HG02981 (cell line): Measurements from ENCODE around the gene CAST.

Experiments
- ATAC-seq: cut with Tn5 transposase; IDR thresholded peaks from one replicate; pipeline ENCODE4 v1.9.1; 2021; ENCODE audit warnings: mild to moderate bottlenecking, moderate library complexity; ENCODE audit not compliant: unreplicated experiment

Gene CAST

DNA sequence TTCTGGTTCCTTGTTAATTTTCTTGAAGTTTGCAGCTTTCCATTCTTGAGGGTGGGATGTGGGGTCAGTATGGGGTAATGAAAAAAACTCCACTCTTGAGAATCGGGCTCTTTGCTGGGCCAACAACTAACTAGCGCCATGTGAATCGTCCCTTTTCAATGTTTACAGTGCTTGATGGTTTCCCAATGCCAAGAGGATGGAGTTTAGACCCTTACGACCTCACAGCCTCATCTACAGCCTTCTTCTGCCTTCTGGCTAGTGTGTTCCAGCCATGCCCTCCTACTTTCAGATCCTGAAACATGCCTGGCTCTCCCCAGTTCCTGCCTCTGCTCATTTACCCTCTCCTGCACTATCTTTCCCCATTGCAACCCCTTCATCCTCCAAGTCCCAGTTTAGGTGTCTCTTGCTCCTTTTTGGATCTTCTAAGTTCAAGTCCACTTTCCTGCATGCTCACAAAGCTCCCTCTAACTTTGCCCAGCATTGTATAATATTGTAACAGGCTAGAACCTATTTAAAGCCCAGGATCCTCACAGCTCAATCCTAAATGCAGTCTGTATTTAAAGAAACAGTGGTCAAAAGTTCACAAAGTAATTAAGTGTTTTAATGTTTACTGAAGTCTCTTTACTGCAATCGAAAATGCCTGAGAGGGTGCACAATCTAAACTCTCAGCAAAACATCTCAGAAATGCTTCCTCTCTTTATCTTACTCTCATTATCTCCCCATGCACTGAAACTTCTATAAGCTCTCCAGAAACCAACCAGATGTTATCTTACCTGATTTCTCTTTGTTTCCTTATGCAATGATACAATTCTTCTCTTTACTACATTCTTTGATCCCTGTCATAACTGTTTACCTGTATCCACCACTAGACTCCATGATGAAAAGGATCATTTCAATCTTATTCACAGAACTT is 20.6 kb upstream of the CAST start:
- no peak for ATAC-seq

DNA sequence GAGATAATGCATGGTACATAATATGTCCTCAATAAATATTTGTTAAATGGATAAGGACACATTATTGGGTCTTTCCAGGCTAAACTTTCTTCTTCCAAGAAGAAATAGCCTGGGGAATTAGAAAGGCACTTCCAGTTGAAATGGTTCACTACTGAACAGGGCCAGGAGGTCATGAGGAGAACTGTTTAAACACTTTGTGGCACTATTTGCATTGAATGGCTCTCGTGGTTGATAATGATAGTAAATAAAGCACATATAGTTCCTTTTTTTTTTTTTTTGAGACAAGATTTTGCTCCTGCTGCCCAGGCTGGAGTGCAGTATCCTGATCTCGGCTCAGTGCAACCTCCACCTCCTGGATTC is 19.9 kb upstream of the CAST start:
- ATAC-seq: no peak

DNA sequence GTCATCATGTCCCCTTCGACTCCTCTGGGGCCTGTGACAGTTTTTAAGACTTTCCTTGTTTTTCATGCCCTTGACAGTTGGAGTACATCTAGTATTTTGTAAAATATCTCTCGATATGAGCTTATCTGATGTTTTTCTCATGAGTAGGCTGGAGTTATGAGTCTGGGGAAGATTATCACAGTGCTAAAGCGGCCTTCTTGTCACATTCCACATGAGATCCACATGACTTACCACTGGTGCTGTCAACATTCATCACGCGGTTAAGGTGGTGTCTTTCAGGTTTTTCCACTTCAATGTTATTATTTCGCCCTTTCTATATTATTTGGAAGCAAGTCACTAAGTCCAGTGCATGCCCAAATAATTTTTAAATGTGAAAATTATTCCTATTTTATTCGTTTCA is 17.1 kb upstream of the CAST start:
- no peak for ATAC-seq

DNA sequence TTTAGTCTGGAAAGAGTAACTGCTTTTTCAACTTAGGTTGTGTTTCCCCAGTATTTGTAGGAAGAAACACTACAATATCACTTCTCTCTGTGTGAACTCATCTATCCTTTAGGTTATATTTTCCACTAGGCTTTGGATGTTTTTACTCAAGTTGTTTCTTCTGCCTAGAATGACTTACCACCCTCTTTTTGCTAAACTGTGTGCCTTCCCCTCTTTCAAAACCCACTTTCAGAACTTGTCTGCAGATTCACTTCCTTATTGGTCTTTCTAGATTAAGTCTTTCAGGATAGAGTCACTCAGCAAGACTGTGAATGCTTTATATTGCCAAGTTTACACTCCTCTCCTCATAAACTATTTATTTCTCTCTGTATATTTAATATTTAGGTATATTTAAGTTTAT is 14.2 kb upstream of the CAST start:
- ATAC-seq: peak; percentile 62

DNA sequence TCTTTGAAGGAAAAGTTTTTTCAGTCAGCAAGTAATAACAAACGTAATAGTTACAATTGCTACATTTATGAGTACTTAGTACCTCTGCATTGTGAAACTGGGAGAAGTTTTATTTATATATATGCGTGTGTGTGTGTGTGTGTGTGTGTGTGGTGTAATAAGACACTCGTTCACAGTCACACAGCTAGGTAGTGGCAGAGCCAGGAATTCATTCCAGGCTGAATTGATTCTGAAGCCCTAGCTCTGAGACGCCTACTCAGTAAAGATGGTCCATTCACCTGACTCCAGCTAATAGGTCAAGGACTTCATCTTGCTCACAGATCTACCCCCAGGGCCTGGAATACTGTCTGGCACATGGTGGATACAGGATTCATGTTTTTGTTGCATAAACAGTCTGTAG is 13.6 kb upstream of the CAST start:
- ATAC-seq: no peak

DNA sequence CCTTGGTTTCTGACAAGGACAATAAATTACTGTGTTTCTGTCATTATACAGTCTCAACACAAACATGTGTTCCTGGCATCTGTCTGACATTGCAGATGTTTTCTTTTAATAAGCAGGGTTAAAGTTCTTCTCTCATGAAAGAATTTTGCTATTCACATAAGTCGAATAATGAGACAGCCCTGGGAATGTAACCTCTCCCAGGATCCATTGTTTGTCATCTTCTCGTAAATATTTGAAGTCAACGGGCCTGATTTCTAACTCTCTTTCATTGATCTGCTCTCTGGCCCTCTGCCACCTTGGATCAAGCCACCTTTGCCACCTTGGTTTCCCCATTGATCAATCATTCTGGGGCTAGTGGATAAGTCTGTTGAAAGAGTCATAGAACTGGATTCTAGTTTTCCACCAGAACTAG is 12.9 kb upstream of the CAST start:
- ATAC-seq: no peak

DNA sequence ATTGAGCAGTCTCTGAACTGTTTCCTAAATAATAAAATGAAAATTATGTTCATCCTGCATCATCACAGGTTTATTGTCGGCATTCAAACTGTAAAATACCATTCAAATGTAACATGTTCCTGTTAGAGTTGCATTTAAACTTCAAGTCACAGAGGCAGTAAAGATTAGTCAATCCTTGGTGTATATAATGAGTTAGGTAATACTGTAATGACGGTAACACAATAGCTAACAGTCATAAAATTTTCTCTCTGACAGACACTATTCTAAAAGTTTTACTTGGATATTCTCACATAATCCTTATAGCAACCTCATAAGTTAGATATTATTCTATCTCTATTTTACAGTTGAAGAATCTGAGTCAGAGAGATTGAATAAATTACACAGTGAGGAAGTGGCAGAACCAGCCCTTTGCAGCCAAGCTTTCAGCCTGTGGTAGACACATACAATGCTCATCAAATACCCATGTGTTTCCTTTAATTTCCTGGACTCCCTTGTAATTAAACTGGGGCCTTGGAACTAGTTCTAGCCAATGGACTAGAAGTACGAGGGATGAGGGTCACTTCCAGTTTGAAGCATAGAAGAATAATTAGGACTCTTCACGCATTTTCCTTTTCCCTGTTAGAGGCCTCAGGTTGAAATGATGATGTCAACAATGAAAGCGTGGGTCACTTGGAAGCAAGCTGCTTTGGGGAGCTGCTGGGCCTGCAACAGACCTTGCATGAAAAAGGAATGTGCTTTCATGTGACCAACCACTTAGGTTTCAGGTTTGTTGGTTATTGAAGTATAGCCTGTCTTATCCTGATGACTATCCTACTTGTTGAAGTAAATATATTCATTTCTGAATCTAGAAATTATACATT is 12.3 kb upstream of the CAST start:
- no peak for ATAC-seq

DNA sequence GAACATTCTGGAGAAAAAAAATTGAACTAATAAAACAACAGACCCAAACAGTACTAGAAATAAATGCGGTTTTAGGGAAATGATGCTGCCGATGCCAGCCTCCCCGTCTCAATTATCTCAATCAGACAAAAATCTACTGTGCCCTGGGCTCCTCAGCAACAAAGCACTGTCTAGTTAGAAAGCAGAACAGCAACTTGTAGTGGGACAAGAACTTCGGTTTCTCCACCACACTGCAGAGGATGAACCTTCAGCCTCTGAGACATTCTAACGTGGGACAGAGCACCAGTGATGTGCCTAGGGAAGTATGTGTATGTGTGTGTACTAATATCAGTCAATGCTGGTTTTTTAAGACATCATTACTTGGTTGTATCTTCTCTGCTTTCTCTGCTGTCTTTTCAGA is 11.1 kb upstream of the CAST start:
- ATAC-seq: no peak

DNA sequence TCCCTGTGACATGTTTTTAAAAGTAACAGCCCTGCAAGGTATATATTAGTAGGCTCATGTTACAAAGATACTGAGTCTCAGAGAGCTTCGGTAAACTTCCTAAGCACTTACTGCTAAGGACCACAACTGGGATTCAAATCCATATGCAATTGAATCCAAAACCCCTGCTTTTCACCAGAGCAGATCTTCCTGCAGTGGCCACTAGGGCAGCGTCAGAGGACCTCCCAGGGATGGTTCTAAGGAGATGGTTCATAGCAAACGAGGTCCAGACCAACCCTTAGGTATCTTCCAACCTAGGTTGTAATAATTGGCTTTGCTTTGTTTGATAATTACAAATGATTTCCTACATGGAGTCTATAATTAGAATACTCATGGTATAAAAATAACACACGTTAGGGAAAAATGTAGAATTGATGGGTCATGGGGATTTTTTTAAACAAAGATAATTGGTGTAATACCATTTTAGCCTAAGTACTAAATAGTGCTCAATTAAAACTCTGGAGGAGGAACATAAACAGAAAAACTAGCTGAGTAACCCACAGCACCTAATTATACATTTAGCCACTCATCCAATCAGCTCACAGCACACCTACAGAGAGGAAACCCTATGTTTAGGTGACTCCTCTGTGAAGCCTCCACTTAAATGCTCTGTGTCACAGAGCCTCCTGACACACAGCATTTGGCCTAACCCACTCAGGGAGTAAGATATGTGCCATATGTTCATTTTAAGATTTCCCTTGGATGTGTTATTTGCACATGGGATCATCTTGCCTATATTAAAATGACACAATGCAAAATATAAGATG is 10.0 kb upstream of the CAST start:
- no peak for ATAC-seq

DNA sequence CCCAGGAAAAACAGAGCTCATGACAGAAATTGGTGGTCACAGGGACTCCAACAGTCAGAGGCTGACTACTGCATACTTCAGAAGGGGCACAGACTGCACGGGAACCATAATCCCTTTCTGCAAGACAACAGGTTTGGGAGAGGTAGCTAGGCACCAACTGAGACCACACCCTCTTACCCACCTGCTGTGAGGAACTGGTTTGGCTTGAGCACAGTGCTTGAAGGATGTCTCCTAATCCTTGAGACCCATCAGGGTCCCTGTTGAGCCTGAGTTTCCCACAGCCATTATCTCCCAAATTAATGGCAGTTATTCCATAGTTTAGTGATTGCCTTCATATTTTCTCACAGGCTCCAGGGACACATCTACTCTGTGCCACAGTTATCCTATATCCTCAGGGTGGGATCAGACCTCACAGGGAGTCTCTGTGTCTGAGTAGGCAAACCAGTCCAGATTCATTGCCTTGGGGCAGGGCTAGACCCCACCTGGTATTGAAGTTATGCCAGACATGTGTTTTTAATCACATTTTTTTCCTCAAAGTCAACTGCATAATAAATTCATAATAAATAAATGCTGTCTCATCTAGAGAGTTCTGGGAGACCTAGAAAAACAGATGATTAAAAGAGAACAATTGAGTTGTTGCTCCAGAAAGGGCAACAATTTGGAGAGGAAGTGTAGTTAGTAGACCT is 9.3 kb upstream of the CAST start:
- no peak for ATAC-seq

DNA sequence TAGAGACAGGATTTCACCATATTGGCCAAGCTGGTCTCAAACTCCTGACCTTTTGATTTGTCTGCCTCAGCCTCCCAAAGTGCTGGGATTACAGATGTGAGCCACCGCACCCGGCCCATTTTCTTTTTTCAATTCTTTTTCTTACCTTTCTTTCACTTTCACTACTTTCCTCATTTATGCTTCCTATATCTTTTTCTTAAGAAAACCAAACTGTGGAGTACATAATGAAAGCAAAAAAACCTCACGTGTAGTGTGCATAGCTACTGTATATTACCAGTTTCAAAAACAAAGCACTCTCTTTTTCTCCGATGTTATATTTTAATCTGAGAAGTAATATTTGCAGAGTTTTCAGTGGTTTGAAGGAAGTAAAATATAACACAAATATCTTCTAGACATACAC is 8.0 kb upstream of the CAST start:
- no peak for ATAC-seq

DNA sequence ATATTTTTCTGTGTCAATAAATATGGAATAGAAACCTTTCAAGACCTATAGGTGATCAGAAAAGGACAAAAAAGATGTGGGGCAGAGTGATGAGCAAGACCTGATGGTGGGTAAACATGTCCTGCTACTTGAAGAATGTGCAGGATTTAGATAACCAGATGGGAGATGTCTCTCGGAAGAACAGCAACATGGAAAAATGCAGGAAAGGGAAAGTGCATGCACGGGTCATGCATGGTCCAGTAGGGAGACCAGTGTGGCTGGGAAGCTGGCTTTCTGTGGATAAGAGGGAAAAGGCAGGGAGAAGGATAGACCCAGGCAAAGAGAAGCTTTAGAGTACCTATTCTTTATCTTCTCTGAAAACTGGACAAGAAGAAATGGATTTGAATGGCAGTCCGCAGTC is 7.1 kb upstream of the CAST start:
- ATAC-seq: no peak

DNA sequence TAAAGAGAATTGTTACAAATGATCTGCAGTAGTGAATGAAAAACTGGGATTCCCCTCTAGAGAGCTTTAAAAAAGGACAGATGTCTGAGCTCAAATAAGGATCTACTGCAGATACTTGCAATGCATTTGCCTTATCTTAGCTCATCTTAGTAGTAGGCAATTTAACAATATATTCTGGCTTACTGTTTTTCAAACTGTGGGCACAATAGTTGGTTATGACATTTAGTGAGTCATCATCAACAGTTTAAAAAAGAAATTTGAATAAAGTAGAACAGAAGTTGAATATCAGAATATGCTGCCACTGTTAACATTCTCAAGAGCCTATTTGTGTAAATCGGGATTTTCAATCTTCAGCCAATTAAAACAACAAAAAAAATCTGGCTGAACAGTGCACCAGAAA is 6.7 kb upstream of the CAST start:
- ATAC-seq: no peak

DNA sequence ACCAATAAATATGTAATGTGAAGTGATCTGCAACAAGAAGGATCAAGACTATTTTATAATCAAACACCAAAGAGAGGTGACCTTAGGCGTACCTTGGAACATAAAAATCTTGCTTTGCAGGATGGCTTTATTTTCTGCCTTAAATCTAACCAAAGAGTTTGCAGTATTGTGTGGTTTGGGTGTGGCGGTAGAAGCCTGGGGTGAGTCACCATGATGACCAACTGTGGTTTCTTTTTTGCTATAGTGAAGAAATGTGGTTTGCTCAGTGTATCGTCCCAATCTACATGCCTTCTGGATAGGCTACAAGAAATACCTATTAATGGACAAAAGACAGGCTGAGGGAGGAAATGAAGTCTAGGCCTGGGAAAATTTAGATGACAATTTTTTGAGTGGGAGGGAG is 5.1 kb upstream of the CAST start:
- ATAC-seq: peak; percentile 67

DNA sequence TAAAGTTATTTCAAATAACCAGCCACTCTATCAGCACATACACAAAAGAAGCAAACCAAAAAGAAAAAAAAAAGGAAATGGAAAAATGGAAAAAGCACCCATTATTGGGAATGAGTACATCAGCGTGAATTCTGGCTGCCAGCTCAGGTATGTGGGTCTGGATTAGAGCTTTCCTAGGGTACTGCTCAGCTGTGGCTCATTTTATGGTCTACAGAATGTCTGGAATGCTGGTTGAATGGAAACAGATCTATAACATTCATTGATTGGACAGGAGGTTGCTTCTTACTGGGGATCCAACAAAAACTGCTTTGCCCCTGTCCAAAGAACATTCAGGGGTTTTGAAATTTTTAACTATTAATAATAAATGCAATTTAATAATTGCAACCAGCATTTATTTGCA is 3.9 kb upstream of the CAST start:
- ATAC-seq: no peak

DNA sequence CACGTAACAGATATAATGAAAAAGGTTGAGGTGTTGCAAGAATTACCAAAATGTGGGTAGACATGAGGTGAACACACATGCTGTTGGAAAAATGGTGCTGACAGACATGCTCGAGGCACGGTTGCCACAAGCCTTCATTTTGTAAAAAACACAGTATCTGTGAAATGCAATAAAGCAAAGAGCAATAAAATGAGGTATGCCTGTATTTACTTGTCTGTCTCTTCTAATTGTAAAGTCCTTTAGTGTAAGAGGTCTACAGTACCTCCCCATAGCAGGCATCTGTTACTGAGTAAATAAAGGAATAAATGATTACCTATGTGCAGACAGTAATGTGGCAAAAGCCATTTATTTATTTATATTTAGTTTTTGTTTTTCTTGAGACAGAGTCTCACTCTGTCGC is 3.0 kb upstream of the CAST start:
- no peak for ATAC-seq

DNA sequence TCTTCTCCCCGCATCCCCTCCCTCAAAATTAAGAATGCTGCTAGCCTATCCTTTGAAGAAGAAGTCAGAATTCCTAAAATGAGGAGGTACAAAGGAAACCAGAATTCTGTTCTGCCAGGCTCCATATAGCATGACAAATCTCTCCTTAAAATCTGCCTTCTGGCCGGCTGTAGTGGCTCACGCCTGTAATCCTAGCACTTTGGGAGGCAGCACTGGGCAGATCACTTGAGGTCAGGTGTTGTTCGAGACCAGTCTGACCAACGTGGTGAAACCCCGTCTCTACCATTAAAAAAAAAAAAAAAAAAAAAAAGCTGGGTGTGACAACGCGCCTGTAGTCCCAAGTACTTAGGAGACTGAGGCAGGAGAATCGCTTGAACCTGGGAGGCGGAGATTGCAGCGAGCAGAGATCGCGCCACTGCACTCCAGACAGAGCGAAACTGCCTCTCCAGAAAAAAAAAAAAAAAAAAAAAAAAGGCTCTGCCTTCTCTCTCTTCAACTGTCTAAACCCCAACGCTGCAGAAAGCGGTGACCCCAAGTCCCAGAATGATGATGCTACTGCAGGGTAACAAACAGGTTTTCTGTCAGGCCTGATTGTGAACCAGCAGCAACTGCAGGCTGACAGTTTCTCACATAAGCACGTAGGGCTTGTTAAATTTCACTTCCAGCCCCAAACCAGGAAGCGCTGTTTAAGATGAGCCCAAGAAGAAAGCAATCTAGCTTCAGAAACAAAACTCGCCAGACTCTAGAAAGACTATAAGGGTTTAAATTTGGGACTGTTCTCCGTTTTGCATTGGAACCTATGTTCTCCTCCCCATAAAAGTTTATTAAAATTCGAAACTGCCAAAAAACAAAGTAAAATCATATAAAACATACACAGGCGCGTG is 963 bp upstream of the CAST start:
- ATAC-seq: peak; percentile 22

DNA sequence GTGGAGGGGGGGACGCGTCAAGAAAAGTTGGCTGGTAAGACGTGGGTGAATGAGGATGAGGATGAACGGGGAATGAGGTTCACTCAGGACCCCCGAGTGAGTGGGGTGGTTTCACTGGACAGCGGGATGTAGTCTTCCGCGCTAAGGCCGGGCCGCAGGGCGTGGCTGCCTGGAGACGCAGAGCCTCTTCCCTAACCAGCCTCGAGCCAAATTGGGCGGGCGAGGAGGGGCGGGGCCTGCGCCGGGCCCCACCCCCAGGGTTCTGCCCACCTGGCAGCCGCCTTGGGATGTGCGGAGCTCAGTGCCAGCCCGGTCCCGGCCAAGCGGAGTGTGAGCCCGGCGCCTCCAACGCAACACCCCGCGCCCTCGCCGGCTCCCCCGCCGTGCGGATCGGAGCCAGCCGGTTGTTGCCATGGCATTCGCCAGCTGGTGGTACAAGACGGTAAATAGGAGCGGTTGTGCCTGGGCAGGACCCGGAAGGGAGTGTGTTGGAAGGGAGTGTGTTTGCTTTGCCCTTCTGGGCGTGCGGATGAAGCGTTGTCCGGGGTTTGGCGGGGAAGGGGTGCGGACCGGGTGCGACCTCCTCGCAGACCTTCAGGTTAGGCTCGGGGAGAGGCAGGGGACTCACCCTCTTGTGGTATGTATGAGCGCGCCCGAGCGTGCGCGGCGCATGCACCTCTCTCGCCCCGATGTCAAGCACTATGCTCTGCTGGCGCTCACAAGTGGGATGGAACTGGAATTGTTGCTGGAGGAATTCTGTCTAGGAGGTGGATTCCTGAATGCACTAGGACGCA is 746 bp downstream of the CAST start:
- ATAC-seq: peak; percentile 62

DNA sequence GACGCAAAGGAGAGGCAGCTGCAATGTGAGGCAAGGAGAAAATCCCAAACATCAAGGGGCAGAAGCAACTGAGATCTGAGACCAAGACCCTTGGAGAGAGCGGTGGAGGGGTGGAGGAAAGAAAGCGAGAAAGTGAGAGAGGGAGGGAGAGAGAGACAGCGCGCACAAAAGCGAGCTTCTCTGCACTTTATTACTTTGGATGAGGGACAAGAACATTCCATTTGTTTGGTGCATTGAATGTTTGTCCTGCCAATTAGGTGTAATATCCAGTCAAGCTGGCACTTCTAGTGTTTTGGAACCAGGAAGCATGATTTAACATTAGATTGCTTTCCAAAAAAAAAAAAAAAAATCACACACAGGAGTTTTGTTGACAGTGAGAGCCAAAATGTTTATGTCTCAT is 1.4 kb downstream of the CAST start:
- no peak for ATAC-seq
